Endothelial cell of umbilical vein (primary cell): ENCODE results near the gene RPL38. TPM values are rescaled to one million over a fixed set of nuclear protein-coding genes. Genes with fewer than 3 reads are reported as not detected.

ENCODE experiments used
- BruUV-seq: library from RNA; stranded (reverse); fragments of 400-500 nt; replicated peaks from 2 replicates; lab custom pipeline; 2021; lab: Mats Ljungman, UMichigan
- CTCF ChIA-PET: fragments of 300-600, 350-600 bp; sonication (Branson Sonifier 250); formaldehyde crosslinking; loops from one replicate; lab custom pipeline; 2021; ENCODE audit warnings: antibody characterized with exemption, inconsistent platforms; lab: Charles Lee
- POLR2A ChIA-PET: fragments of 300-600, 350-600 bp; sonication (Branson Sonifier 250); formaldehyde crosslinking; loops from one replicate; lab custom pipeline; 2021; ENCODE audit warnings: antibody characterized with exemption, inconsistent platforms; lab: Charles Lee
- DNase-seq: peaks from one replicate; pipeline ENCODE4 v3.0.0-alpha.2; 2011; ENCODE audit warnings: low read depth, low spot score
- FAIRE-seq: peaks from 2 replicates; lab custom pipeline; 2011; peaks lifted over from hg19 to GRCh38; lab: Jason Lieb, UNC
- H2AFZ ChIP-seq: 2 replicates; pipeline ENCODE4 v1.6.0; 2012; ENCODE audit warnings: low read depth, low read length, control low read depth, inconsistent platforms
- H3K27ac ChIP-seq: 2 replicates; pipeline ENCODE4 v1.5.1; 2011; ENCODE audit warnings: low read depth, mild to moderate bottlenecking, control low read depth, low read length, moderate library complexity; ENCODE audit not compliant: insufficient read depth
- H3K27me3 ChIP-seq, 2 experiments: 2 replicates each; pipeline versions ENCODE4 v1.6.0 to v1.6.1; 2011; ENCODE audit warnings: low read length in 2 of 2, mixed read lengths in 1 of 2; ENCODE audit not compliant: control insufficient read depth in 2 of 2, insufficient read depth in 2 of 2
- H3K36me3 ChIP-seq, 2 experiments: 2 replicates in 1 of 2; 3 replicates in 1 of 2; pipeline ENCODE4 v1.5.1; 2011; ENCODE audit warnings: low read length in 2 of 2, mild to moderate bottlenecking in 1 of 2, moderate library complexity in 1 of 2; ENCODE audit not compliant: control insufficient read depth in 2 of 2, insufficient read depth in 2 of 2; ENCODE audit errors: extremely low read depth in 1 of 2
- H3K4me1 ChIP-seq: 3 replicates; pipeline ENCODE4 v1.5.1; 2011; ENCODE audit warnings: mild to moderate bottlenecking, low read length; ENCODE audit not compliant: control insufficient read depth, insufficient read depth; ENCODE audit errors: extremely low read depth
- H3K4me2 ChIP-seq: 2 replicates; pipeline ENCODE4 v1.6.1; 2011; ENCODE audit warnings: low read length, control low read depth, mixed read lengths; ENCODE audit not compliant: insufficient read depth
- H3K4me3 ChIP-seq, 3 experiments: fragments of 200-600 bp in 1 of 3; sonication (generic), shearing (Covaris generic) in 1 of 3; replicated peaks in 1 of 3; 2 replicates each; pipeline ENCODE4 v1.5.1; 2011 to 2016; ENCODE audit warnings: control low read depth in 3 of 3, low read length in 3 of 3, mild to moderate bottlenecking in 2 of 3, inconsistent platforms in 1 of 3, low read depth in 1 of 3, moderate library complexity in 1 of 3; ENCODE audit not compliant: insufficient read depth in 1 of 3
- H3K79me2 ChIP-seq: 2 replicates; pipeline ENCODE4 v1.6.0; 2012; ENCODE audit warnings: low read length, inconsistent platforms; ENCODE audit not compliant: control insufficient read depth, insufficient read depth
- H3K9ac ChIP-seq: replicated peaks from 2 replicates; pipeline ENCODE3; 2011; ENCODE audit warnings: low read length, control low read depth; ENCODE audit not compliant: insufficient read depth; ENCODE audit errors: extremely low read depth
- H3K9me1 ChIP-seq: replicated peaks from 3 replicates; pipeline ENCODE4 v1.6.0; 2011; ENCODE audit warnings: mild to moderate bottlenecking, low read length; ENCODE audit not compliant: control insufficient read depth, insufficient read depth; ENCODE audit errors: extremely low read depth
- H3K9me3 ChIP-seq: replicated peaks from 2 replicates; pipeline ENCODE4 v1.5.1; 2012; ENCODE audit warnings: low read length, inconsistent platforms; ENCODE audit not compliant: control insufficient read depth, insufficient read depth
- H4K20me1 ChIP-seq: replicated peaks from 2 replicates; pipeline ENCODE3; 2011; ENCODE audit warnings: mild to moderate bottlenecking, low read length; ENCODE audit not compliant: control insufficient read depth, insufficient read depth; ENCODE audit errors: extremely low read depth
- CTCF ChIP-seq, 2 donors: IDR thresholded peaks; 1 replicate in 1 of 2; 2 replicates in 1 of 2; pipeline ENCODE4 v1.5.1; 2011; ENCODE audit warnings: low read length in 2 of 2, mild to moderate bottlenecking in 2 of 2, moderate library complexity in 2 of 2, control low read depth in 1 of 2, inconsistent platforms in 1 of 2, low read depth in 1 of 2; ENCODE audit not compliant: insufficient read depth in 1 of 2; ENCODE audit errors: extremely low read depth in 1 of 2
- EZH2 ChIP-seq: IDR thresholded peaks from 2 replicates; pipeline ENCODE4 v1.6.1; 2012; ENCODE audit warnings: borderline replicate concordance, low read depth, mild to moderate bottlenecking, moderate library complexity, low read length, inconsistent platforms; ENCODE audit not compliant: severe bottlenecking
- FOS ChIP-seq: IDR thresholded peaks from 2 replicates; pipeline ENCODE4 v1.6.1; 2011; ENCODE audit warnings: mild to moderate bottlenecking, low read length, moderate library complexity, borderline replicate concordance; ENCODE audit not compliant: insufficient read depth
- GATA2 ChIP-seq: IDR thresholded peaks from 2 replicates; pipeline ENCODE4 v1.7.0; 2011; ENCODE audit warnings: low read depth, mild to moderate bottlenecking, moderate library complexity, mixed read lengths, low read length; ENCODE audit not compliant: insufficient read length, insufficient read depth
- MAX ChIP-seq: IDR thresholded peaks from 2 replicates; pipeline ENCODE4 v1.6.1; 2011; ENCODE audit not compliant: insufficient read depth, insufficient read length
- POLR2A ChIP-seq: IDR thresholded peaks from 2 replicates; pipeline ENCODE4 v1.6.1; 2012; ENCODE audit warnings: low read depth, mild to moderate bottlenecking, control low read depth, low read length
- dilution Hi-C: fragments of 300-500 bp; cut with MboI; formaldehyde crosslinking; loops from one replicate; pipeline ENCODE4 v1.15.0; 2019; ENCODE audit warnings: low sequenced_read_pairs; ENCODE audit not compliant: extremely low pct_ligation_motif_present
- intact Hi-C: fragments of 100-400 bp; cut with micrococcal nuclease; formaldehyde crosslinking; loops from one replicate; pipeline ENCODE4 v1.10.0; 2022
- polyA plus RNA-seq, 4 experiments: library from polyadenylated mRNA; depleted of rRNA in 3 of 4; stranded (reverse) in 3 of 4; unstranded in 1 of 4; fragments of >200 nt; gene quantifications; 2 replicates each; pipeline versions ENCODE4 v1.2.1 to v1.2.3, GENCODE V29; 2011 to 2012; ENCODE audit warnings: missing spikeins in 1 of 4
- total RNA-seq: library from RNA; stranded (reverse); gene quantifications from 2 replicates; pipeline ENCODE4 v1.2.3, GENCODE V29; 2021

Gene RPL38
- total and polyA plus RNA-seq, 2 donors (not counting 3 experiments of a cell fraction or from before 2014, with no cell fraction given): 256 to 1,006 TPM

- POLR2A ChIA-PET: no interaction called here
- DNase-seq: no peak
- intact Hi-C loops: no loop called here
- Histone ChIP-seq H4K20me1 (no peaks in the 10 kb centered on the region), H3K4me3 (no peak overlapping the region), H3K9me1 (no peaks in the 10 kb centered on the region), H2AFZ (no peak overlapping the region), H3K27ac (no peak overlapping the region), H3K9ac (no peak overlapping the region), H3K27me3 (no peaks in the 10 kb centered on the region), H3K79me2 (no peaks in the 10 kb centered on the region), H3K9me3 (no peaks in the 10 kb centered on the region), H3K36me3 (no peaks in the 10 kb centered on the region), H3K4me2 (no peak overlapping the region), H3K4me1 (no peaks in the 10 kb centered on the region)
- CTCF ChIA-PET: interaction anchor here (0.8 to 1.0 kb wide), 2 partner anchors 12 to 1680 kb away, joined by 3 read pairs; no protein-coding TSS in a partner anchor
- no TSS peak for BruUV-seq
- TF ChIP-seq EZH2: no peak
- TF ChIP-seq GATA2: no peak
- no peak for TF ChIP-seq FOS
- TF ChIP-seq POLR2A: no peak
- TF ChIP-seq CTCF (IDR thresholded peaks at IDR 0.05; ENCODE audit: extremely low read depth in 1 of 2, insufficient read depth in 1 of 2, low read depth in 1 of 2, low read length in 2 of 2): no peak
- FAIRE-seq: no peak
- dilution Hi-C loops: no loop called here
Observed at GRCh38 chr17:74237321-74237720, 33.8 kb downstream of the RPL38 start.

- Histone ChIP-seq H3K36me3 (no peaks in the 10 kb centered on the region), H3K27me3 (no peaks in the 10 kb centered on the region), H3K4me1 (no peaks in the 10 kb centered on the region), H3K27ac (no peak overlapping the region), H3K9me1 (no peaks in the 10 kb centered on the region), H3K9ac (no peak overlapping the region), H3K4me3 (no peak overlapping the region), H3K79me2 (no peaks in the 10 kb centered on the region), H2AFZ (no peak overlapping the region), H3K4me2 (no peak overlapping the region), H3K9me3 (no peaks in the 10 kb centered on the region), H4K20me1 (no peaks in the 10 kb centered on the region)
- POLR2A ChIA-PET: no interaction called here
- dilution Hi-C loops: no loop called here
- intact Hi-C loops: no loop called here
- TF ChIP-seq EZH2 (no peak), CTCF (IDR thresholded peaks at IDR 0.05; ENCODE audit: extremely low read depth in 1 of 2, insufficient read depth in 1 of 2, low read depth in 1 of 2, low read length in 2 of 2) (no peak), POLR2A (no peak), FOS (no peak), MAX (no peak)
- FAIRE-seq (no peak), DNase-seq (no peak)
- no TSS peak for BruUV-seq
- CTCF ChIA-PET: no interaction called here
Observed at GRCh38 chr17:74239172-74239571, 35.7 kb downstream of the RPL38 start.
